HT-29 (cell line): Measurements from ENCODE around the gene POP5. TPM values are rescaled to one million over a fixed set of nuclear protein-coding genes. Genes with fewer than 3 reads are reported as not detected.

Experiments
- DNase-seq: peaks from one replicate; pipeline ENCODE4 v3.0.0-alpha.2; 2015; ENCODE audit warnings: low spot score
- total RNA-seq: library from RNA; depleted of rRNA; stranded (reverse); fragments of >200 nt; shearing (Covaris generic); gene quantifications from 2 replicates; pipeline ENCODE4 v1.2.3, GENCODE V29; 2014

Gene POP5
- total RNA-seq, 1 experiment from 2014 or later, result 61.5 TPM

DNA sequence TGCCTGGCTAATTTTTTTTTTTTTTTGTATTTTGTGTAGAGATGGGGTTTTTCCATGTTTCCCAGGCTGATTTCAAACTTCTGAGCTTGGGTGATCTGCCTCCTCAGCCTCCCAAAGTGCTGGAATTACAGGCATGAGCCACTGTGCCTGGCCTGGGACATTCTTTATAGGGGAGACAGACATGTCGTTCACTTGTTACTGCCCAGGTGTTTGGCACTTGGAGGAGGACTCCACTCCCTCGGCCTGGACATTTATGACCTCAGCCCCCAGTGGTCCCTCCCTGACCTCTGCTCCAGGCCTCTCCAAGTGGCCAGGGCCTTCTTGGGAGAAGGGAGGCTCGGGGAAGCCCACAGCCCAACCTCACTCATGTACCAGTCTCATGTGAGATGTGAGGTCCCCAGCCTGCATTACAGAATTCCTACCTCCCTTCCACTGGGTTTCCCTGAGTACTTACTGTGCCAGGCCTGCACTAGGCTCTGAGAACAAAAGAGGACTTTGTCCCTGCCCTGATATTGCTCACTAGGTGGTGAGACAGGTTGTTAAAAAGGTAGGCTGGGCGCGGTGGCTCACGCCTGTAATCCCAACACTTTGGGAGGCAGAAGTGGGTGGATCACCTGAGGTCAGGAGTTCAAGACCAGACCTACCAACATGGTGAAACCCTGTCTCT is 9.7 kb upstream of the POP5 start:
- DNase-seq, result peak; percentile 34

DNA sequence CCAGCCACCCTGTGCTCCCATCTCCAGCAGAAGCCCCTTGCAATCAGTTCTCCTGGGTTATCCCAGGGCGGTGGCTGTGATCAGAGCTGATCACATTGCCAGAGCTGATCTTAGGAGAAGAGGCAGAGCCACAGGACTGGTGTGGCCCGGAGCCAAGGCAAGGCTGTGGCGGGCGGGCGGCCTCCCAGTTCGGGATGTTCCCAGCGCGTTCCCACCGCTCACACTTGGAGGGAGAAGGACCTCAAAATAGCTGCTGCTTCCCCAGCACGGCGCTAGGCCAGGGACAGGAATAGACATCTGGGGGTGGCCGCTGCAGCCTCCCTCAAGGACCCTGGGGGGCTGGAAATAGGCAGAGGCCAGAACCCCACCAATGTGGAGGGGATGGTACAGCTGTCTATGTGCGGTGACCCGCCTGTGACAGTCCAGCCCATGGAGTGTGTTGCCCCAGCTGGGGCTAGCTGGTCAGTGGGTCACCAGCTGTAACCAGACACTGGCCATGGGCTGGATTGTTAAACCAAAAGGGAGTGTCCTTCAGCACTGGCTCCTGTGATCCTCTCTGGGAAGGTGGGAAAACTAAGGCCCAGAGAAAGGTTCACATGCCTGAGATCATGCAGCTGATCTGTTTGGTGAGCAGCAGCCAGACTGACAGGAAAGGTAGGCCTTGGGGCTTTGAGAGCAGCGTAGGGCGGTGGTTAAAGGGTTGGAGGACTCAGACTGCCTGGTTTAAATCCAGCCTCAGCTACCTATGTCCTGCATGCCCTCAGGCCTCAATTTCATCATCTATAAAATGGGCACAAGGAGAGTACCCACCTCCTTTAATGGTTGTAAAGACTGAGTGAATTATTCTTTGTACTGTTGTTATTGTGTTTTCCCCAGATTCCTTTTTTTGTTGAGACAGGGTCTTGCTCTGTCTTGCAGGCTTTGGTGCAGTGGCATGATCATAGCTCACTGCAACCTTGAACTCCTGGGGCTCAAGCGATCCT is 8.0 kb upstream of the POP5 start:
- no peak for DNase-seq

DNA sequence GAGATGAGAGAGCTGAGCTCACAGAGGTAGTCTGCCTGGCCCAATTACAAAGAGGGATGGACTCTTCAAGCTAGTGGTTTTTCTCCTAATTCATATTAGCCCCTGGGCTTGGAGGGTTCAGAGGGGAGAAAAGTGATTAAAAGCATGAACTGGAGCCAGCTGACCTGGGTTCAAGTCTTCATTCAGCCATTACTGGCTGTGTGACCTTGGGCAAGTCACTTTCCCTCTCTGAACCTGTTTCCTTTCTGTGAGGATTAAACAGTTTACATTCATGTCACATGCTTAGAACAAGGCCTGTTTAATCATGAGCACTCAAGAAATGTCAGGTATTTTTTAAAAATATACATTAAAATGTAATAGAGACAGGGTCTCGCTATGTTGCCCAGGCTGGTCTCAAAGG is 7.2 kb upstream of the POP5 start:
- DNase-seq, result no peak

DNA sequence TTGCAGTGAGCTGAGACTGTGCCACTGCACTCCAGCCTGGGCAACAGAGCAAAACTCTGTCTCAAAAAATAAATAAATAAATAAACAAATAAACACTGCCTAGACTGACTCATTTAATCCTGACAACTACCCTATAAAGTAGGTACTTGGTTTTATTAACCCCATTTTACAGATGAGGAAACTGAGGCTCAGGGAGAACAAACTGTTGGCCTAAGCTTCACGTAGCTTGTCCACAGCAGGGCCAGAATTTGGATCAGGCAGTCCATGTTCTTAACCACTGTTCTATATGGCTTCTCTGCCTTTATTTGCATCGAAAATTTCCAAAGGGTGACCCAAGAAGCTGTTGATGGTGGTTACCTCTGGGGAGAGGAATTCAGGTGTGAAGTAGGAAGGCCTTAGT is 5.7 kb upstream of the POP5 start:
- no peak for DNase-seq

DNA sequence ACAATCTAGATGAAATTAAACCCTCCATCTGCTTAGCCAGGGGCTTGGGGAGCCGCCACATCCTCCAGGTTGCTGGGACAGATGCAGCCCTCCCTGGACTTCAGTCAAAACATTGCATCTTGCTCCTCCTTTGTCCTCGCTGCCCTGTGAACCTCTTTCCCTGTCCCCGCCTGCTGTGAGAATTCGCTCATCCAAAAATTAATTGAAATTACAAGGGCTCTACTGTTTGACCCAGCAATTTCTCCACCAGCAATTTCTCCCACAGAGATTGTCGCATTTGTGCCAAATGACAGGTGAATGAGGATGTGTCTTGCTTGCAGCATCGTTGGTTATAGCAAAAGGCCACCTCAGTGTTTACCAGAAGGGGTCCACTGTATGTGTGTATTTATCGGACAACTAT is 5.0 kb upstream of the POP5 start:
- no peak for DNase-seq

DNA sequence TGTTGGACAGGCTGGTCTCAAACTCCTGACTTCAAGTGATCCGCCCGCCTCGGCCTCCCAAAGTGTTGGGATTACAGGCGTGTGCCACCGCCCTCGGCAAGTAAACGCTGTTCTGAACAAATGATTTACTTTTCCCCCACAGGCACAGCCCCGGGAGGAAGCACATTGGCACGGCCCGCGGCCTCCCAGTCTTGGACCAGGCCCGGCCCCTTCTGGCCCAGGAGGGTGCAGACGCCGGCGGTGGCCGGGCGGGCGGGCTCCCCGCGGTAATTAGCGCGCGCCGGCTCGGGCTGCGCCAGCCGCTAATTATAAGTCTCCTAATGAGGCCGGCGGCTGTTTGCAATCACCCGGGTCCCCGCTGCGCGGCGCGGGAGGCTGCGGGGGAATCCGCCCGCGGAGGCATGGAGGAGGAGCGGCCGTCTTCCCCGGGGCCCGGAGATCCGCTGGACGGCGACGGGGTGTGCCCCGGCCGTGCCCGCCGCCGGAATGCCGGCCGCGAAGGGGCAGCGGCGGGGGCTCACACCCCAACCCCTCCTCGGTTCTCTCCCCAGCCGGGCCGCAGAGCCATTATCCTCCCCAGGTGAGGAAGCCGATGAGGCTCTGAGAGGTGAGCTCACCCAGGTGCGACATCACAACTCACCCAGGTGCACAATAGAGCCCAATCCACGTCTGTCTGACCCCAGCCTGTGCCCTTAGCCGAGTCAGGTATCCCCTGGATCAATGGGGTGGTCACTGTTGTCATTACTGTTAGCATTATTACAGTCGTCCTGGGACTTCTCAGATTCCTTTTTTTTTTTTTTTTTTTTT is 3.3 kb upstream of the POP5 start:
- peak; percentile 66 for DNase-seq

DNA sequence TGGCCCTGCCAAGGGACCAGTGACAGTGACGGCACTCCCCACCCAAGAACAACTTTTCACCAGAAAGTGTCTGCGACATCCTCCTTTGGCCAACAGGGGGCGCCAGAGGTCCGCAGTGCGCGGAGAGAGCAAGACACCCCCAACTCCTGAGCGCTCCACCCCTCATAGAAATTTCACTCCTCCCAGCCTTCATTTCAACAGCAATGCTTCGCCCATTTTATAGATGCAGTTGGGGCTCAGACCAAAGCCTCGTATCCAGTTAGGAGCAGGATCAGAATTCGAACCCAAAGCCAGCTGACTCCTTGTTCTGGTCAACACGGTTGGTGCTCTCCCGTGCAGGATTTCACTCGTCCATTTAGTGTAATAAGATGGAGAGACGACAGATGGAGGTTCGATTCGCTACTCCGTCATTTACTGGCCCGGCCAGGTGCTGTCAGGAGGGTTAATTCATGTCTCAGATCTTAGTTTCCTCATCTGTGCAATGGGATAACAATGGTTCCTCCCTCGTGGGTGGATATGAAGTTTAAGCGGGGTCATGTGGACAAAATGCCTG is 2.4 kb upstream of the POP5 start:
- peak; percentile 83 for DNase-seq

DNA sequence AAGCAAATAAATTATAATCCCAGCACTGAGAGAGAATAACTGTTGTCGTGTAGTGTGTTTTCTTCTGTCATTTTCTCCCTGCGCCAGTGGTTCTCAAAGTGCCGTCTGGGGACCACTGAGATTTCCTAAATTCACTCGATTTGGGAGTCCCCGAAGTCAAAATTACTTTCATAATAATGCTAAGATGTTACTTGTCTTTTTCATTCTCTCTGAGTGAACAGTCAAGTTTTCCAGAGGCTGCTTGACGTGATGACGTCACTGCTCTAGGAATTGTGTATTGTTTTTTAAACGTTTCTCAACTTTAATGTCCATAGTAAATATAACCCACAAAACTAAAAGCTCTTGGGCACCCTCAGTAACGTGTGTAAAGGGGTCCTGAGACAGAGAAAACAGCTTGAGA is 796 bp upstream of the POP5 start:
- no peak for DNase-seq

DNA sequence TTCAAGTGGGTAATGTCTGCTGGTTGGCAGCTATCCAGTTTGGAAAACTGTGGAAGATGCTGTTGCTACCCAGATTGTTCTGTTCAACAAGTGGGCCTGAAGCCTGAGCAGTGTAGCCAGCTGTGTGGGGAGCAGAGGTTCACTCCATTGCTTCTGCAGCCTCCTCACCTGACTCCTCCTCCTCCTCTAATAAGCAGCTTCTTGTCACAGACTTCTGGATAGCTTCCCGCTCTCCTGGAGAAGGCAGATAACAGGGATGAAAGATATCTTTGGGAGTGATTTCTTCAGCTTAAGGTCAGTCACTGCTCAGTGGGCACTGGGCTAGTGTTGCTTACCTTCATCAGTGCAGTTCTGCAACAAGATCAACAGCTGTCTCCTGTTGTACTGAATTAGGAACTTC is 2.0 kb downstream of the POP5 start:
- DNase-seq, result no peak

DNA sequence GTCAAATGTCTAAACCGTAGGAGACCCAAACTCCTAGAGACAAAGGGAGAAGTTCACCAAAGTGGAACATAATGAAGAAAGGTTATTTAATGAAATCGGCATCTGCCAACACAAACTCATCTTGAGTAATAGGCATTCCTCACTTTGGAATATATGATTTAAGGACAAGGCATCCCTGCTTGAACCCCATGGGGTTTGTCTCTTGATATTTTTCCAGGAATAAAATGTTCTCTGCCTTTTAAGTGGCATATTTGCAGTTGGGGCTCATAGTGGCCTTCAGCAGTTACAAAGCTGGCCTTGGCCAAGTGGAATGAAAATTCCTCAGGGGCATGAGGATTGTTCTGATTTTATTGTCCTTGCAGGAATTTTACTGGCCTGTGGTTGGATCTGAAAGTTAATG is 7.1 kb downstream of the POP5 start:
- DNase-seq, result no peak

DNA sequence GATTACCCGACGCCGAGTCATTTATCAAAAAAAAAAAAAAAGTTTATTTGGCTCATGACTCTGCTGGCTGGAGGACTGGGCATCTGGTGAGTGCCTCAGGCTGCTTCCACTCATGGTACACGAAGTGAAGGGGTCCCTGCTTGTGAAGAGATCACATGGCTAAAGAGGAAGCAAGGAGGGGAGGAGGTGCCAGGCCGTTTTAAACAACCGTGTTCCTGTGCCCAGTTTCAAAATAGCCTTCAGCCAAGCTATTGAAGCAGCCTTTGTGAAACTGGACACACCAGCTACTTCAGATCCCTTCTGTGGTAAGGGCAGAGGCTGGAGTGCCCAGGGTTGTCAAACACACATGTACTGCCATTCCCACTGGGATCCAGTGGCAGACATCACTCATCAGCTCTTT is 7.6 kb downstream of the POP5 start:
- DNase-seq, result no peak

DNA sequence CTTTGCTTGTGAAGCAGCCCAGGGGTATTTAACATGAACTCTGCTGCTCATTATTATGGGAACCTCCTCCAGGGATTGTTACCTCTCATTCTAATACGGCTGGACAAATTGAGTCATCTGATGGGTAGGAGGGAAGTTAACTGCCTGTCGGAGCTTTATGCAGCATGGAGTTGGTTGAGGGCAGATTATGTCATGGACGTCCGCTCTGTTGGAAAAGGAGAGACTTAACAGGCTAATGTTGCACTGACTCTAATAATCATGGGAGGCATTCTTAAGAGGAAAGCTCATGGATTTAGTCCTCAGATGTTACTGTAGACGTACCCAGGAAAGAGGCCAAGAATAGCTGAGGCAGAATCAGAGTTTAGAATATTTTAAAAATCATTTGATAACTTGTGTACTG is 9.9 kb downstream of the POP5 start:
- no peak for DNase-seq

DNA sequence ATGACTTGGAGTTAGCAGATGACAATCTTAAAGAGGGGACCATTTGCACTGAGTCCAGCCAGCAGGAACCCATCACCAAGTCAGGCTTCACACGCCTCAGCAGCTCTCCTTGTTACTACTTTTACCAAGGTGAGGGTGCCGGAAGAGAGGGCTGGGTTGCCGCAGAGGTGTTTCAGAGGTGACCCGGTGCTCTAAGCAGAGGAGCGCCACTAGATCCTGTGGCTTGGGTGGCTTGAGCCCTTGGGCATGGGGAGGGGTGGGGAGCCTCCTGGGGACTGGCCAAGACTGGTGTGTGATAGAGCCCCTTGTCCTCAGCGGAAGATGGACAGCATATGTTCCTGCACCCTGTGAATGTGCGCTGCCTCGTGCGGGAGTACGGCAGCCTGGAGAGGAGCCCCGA is 17.7 kb downstream of the POP5 start:
- no peak for DNase-seq

DNA sequence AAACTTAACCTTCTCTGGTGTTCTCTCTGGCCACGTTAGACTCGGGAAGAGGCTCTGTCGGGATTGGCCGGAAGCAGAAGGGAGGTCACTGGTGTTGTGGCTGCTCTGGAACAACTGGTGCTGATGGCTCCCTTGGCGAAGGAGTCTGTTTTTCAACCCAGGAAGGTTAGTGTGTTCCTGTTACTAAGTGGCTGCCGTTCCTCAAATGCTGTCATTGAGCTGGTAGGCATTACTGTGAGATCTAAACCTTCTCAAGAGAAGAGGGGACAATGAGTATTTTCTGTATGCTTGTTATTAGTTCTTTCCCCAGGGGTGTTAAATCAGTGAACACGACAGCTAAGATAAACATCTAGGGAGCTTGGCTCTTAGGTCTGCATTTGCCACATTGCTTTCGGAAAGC is 18.3 kb downstream of the POP5 start:
- DNase-seq, result no peak

DNA sequence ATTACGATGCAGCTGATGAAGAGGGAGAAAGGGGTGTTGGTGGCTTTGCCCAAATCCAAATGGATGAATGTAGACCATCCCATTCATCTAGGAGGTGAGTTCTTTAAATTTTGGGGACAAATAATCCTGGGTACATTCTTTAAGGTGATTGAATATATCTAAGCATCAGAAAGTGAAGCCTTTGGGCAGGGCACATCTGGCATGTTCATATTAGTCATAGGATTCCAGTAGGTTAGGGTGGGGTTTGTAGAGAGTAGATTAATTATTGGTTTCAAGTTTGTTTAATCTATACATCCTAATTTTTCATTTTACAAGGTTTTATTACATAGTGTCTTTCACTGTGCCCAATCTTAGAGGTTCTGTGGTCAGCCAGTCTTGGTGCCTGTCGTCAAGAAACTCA is 23.6 kb downstream of the POP5 start:
- DNase-seq, result no peak

DNA sequence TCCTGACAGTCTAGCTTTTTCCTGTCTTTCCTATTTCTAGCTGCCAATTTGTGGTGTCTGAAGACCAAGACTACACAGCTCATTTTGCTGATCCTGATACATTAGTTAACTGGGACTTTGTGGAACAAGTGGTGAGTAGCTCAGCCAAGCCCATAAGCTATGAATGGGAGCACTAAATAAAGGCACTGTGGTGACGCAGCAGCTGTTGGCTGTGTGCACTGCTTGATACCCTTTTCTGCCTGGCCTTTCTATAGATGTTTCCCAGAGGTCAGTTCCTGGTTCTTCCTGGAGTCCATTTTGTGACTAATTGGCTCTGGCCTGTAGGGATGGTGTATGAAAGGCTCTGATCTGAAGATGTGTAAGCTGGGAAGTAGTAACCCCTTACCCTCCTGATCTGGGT is 26.5 kb downstream of the POP5 start:
- DNase-seq, result no peak

DNA sequence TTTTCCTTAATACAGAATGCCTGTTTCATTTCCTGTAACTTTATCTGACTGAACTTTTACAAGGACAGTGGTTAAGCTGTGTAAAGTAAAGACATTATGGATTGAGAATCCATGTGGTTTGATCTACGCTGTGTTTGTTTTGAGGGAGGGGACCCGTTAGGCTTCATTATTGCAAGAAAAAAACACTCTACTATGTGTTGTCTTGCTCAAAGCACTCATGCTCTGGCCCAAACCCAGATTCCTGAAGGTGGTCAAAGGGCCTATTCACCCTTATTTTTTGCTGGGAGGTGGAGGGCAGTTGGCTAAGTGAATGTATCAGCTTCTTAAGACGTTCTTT is 35.2 kb downstream of the POP5 start:
- no peak for DNase-seq

DNA sequence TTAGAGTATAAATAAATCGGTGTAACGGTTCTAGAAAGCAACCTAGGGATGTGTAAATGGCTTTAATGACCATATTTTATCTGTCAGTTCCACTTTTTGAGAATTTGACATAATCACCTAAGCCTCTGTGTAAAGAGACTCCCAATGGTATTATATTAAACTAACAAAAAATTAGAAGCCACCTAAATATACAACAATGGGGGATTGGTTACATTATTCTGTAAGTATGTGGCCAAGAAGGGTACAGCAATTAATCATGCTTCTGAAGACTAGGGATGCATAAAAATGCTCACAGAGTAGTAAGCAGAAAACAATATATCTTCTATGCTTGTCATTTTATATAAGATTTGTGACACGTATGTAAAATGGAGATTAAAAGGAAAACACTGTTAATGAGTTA is 36.5 kb downstream of the POP5 start:
- no peak for DNase-seq

DNA sequence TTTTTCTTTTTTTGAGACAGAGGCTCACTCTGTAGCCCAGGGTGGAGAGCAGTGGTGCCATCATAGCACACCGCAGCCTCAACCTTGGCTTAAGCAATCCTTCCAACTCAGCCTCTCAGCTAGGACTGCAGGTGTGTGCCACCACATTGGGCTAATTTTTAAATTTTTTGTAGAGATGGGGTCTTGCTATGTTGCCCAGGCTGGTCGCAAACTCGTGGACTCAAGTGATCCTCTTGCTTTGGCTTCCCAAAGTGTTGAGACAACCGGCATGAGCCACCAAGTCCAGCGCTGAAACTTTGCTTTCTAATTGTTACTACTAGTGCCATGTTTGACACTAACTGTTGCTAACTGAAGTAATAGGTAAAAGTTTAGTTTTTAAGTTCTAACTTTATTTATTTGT is 39.0 kb downstream of the POP5 start:
- DNase-seq, result no peak

DNA sequence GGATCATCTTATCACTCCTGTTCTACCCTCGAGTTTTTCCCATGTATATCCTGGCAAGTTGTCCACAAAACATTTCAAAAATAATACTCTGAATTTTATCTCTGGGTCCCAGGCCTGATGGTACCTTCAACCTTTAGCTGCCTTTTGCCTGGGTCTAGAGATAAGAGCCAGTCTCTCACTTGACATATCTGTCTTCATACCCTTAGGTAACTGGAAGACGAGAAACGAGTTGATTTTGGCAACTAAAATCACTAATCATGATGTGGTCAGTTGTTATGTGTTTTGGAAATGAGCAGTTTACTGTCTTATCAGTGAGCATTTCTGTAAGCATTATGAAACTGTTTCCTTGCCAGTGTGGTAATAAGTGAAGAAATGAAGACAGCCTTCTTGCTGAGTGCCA is 40.8 kb downstream of the POP5 start:
- no peak for DNase-seq

DNA sequence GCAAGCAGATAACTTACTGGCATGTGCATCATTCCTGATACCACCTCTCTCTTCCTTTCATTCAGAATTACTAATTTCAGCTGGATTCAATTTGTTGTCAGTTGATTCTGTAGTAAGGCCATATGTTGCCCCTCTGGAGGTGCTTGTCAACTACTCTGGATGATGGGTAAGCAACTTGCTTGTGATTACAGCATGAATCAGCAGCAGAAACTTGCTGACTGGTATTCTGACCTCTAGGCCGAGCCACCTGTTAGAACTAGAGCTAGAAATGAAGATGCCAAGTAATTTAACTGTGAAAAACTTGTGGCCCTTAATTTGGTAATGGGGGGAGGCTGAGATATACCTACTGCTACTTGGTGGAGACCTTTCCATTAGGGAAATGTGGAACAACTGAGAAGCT is 41.9 kb downstream of the POP5 start:
- DNase-seq, result peak; percentile 24
